WTC11 (cell line): ENCODE data around the gene UGT1A8.
A peak's percentile ranks its signal among the peaks of the same experiment; 100 is the strongest.

ENCODE experiments used
- CREB1 ChIP-seq: sonication (generic); formaldehyde crosslinking; IDR thresholded peaks from 2 replicates; pipeline ENCODE4 v1.8.0; 2023; ENCODE audit warnings: mild to moderate bottlenecking, missing genetic modification reagents
- IRF1 ChIP-seq: sonication (generic); formaldehyde crosslinking; IDR thresholded peaks from 2 replicates; pipeline ENCODE4 v1.8.0; 2023; ENCODE audit warnings: missing genetic modification reagents
- NFYB ChIP-seq: sonication (generic); formaldehyde crosslinking; conservative IDR thresholded peaks from 2 replicates; pipeline ENCODE4 v1.8.0; 2022; ENCODE audit warnings: low read depth, missing genetic modification reagents
- NR2C2 ChIP-seq: sonication (generic); formaldehyde crosslinking; IDR thresholded peaks from 2 replicates; pipeline ENCODE4 v1.8.0; 2022; ENCODE audit warnings: mild to moderate bottlenecking, missing genetic modification reagents
- ZNF512 ChIP-seq: sonication (generic); formaldehyde crosslinking; IDR thresholded peaks from 2 replicates; pipeline ENCODE4 v1.8.1; 2022; ENCODE audit warnings: missing genetic modification reagents, borderline replicate concordance
- TF ChIP-seq, protein P1 (sequence below): fragments of 200-600 bp; IDR thresholded peaks from 2 replicates; pipeline ENCODE4 v1.8.0; 2022; ENCODE audit warnings: antibody characterized with exemption
- TF ChIP-seq, protein P2 (sequence below): sonication (generic); formaldehyde crosslinking; IDR thresholded peaks from 2 replicates; pipeline ENCODE4 v1.8.1; 2023; ENCODE audit warnings: mild to moderate bottlenecking, missing genetic modification reagents, moderate library complexity
- TF ChIP-seq, protein P3 (sequence below): sonication (generic); formaldehyde crosslinking; IDR thresholded peaks from 2 replicates; pipeline ENCODE4 v1.8.1; 2022; ENCODE audit warnings: mild to moderate bottlenecking, moderate library complexity, missing genetic modification reagents

GRCh38 chr2:233814056-233814835 lies 196.8 kb downstream of the UGT1A8 start:
- TF ChIP-seq, protein P1, sequence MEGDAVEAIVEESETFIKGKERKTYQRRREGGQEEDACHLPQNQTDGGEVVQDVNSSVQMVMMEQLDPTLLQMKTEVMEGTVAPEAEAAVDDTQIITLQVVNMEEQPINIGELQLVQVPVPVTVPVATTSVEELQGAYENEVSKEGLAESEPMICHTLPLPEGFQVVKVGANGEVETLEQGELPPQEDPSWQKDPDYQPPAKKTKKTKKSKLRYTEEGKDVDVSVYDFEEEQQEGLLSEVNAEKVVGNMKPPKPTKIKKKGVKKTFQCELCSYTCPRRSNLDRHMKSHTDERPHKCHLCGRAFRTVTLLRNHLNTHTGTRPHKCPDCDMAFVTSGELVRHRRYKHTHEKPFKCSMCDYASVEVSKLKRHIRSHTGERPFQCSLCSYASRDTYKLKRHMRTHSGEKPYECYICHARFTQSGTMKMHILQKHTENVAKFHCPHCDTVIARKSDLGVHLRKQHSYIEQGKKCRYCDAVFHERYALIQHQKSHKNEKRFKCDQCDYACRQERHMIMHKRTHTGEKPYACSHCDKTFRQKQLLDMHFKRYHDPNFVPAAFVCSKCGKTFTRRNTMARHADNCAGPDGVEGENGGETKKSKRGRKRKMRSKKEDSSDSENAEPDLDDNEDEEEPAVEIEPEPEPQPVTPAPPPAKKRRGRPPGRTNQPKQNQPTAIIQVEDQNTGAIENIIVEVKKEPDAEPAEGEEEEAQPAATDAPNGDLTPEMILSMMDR, result no peak
- TF ChIP-seq, protein P2, sequence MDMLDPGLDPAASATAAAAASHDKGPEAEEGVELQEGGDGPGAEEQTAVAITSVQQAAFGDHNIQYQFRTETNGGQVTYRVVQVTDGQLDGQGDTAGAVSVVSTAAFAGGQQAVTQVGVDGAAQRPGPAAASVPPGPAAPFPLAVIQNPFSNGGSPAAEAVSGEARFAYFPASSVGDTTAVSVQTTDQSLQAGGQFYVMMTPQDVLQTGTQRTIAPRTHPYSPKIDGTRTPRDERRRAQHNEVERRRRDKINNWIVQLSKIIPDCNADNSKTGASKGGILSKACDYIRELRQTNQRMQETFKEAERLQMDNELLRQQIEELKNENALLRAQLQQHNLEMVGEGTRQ (CRISPR knock-in tag), result peak; percentile 90
- TF ChIP-seq CREB1 (CRISPR knock-in tag), result no peak
- TF ChIP-seq, protein P3, sequence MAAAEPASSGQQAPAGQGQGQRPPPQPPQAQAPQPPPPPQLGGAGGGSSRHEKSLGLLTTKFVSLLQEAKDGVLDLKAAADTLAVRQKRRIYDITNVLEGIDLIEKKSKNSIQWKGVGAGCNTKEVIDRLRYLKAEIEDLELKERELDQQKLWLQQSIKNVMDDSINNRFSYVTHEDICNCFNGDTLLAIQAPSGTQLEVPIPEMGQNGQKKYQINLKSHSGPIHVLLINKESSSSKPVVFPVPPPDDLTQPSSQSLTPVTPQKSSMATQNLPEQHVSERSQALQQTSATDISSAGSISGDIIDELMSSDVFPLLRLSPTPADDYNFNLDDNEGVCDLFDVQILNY (CRISPR knock-in tag), result no peak
- no peak for TF ChIP-seq NFYB
- TF ChIP-seq IRF1 (CRISPR knock-in tag), result no peak
- no peak for TF ChIP-seq NR2C2 (CRISPR knock-in tag)
- TF ChIP-seq ZNF512 (CRISPR knock-in tag), result no peak
